IMR-90 (cell line): ENCODE data around the gene GPR152. TPM values are rescaled to one million over a fixed set of nuclear protein-coding genes. Genes with fewer than 3 reads are reported as not detected.

ENCODE experiments used
- ATAC-seq: fragments of 200-7000 bp; cut with Tn5 transposase; 2 replicates; pipeline ENCODE4 v1.9.1; 2020; ENCODE audit warnings: low read depth, mild to moderate bottlenecking, moderate library complexity
- BruUV-seq: library from RNA; stranded (reverse); fragments of 400-500 nt; replicated peaks from 2 replicates; lab custom pipeline; 2021; lab: Mats Ljungman, UMichigan
- CTCF ChIA-PET: fragments of 300-600 bp; formaldehyde crosslinking; extraction: SDS; loops from one replicate; lab custom pipeline; 2021; ENCODE audit warnings: antibody characterized with exemption; lab: Yijun Ruan, JAX
- POLR2A ChIA-PET: fragments of 300-600 bp; sonication (Branson Sonifier 250); formaldehyde crosslinking; loops from one replicate; lab custom pipeline; 2022; ENCODE audit warnings: antibody characterized with exemption; ENCODE audit not compliant: unreplicated experiment; lab: Charles Lee
- DNase-seq: peaks from one replicate; pipeline ENCODE4 v3.0.0; 2013
- H2AFZ ChIP-seq: replicated peaks from 2 replicates; pipeline ENCODE3; 2013; ENCODE audit warnings: low read length, mild to moderate bottlenecking; ENCODE audit not compliant: poor library complexity
- H2AK5ac ChIP-seq: 2 replicates; pipeline ENCODE4 v1.6.1; 2013; ENCODE audit warnings: low read depth, low read length, inconsistent platforms
- H2AK9ac ChIP-seq: replicated peaks from 2 replicates; pipeline ENCODE3; 2013; ENCODE audit warnings: mild to moderate bottlenecking, low read depth, low read length, moderate library complexity; ENCODE audit not compliant: poor library complexity
- H2BK120ac ChIP-seq: 2 replicates; pipeline ENCODE4 v1.6.1; 2013; ENCODE audit warnings: low read depth, low read length, inconsistent platforms
- H2BK15ac ChIP-seq: 3 replicates; pipeline ENCODE4 v1.6.1; 2013; ENCODE audit warnings: low read depth, low read length, inconsistent platforms
- H2BK20ac ChIP-seq: 2 replicates; pipeline ENCODE4 v1.6.1; 2013; ENCODE audit warnings: low read depth, mild to moderate bottlenecking, inconsistent platforms, low read length, moderate library complexity
- H2BK5ac ChIP-seq: 2 replicates; pipeline ENCODE4 v1.6.1; 2013; ENCODE audit warnings: mild to moderate bottlenecking, low read depth, low read length, inconsistent platforms; ENCODE audit not compliant: poor library complexity, severe bottlenecking
- H3K14ac ChIP-seq: replicated peaks from 2 replicates; pipeline ENCODE4 v1.6.1; 2013; ENCODE audit warnings: low read depth, low read length, inconsistent platforms
- H3K18ac ChIP-seq: 2 replicates; pipeline ENCODE4 v1.6.1; 2013; ENCODE audit warnings: low read depth, low read length, control low read depth
- H3K23ac ChIP-seq: 2 replicates; pipeline ENCODE4 v1.6.1; 2013; ENCODE audit warnings: low read depth, low read length, inconsistent platforms
- H3K27ac ChIP-seq: 2 replicates; pipeline ENCODE4 v1.5.1; 2013; ENCODE audit warnings: mild to moderate bottlenecking, control low read depth, low read length; ENCODE audit not compliant: insufficient read depth
- H3K27me3 ChIP-seq: 2 replicates; pipeline ENCODE4 v1.6.1; 2013; ENCODE audit warnings: low read length; ENCODE audit not compliant: control insufficient read depth, insufficient read depth
- H3K36me3 ChIP-seq: 2 replicates; pipeline ENCODE4 v1.6.1; 2013; ENCODE audit warnings: low read length, mixed read lengths; ENCODE audit not compliant: control insufficient read depth, insufficient read depth
- H3K4ac ChIP-seq: 2 replicates; pipeline ENCODE4 v1.6.1; 2013; ENCODE audit warnings: low read depth, low read length, inconsistent platforms
- H3K4me1 ChIP-seq: 2 replicates; pipeline ENCODE4 v1.6.1; 2013; ENCODE audit warnings: low read length, mixed read lengths; ENCODE audit not compliant: control insufficient read depth, insufficient read depth
- H3K4me2 ChIP-seq: 2 replicates; pipeline ENCODE4 v1.6.1; 2013; ENCODE audit warnings: low read depth, mild to moderate bottlenecking, control low read depth, low read length, moderate library complexity
- H3K4me3 ChIP-seq: 2 replicates; pipeline ENCODE4 v1.5.1; 2013; ENCODE audit warnings: low read depth, mild to moderate bottlenecking, control low read depth, low read length, moderate library complexity; ENCODE audit not compliant: insufficient read depth
- H3K56ac ChIP-seq: 2 replicates; pipeline ENCODE4 v1.6.1; 2013; ENCODE audit warnings: low read length, inconsistent platforms; ENCODE audit not compliant: insufficient read depth; ENCODE audit errors: extremely low read depth
- H3K79me1 ChIP-seq, 2 experiments: 2 replicates each; pipeline ENCODE4 v1.6.1; 2013; ENCODE audit warnings: low read length in 2 of 2, inconsistent platforms in 1 of 2, low read depth in 1 of 2
- H3K9ac ChIP-seq: 2 replicates; pipeline ENCODE4 v1.6.1; 2013; ENCODE audit warnings: low read depth, low read length, control low read depth
- H3K9me1 ChIP-seq: 2 replicates; pipeline ENCODE4 v1.6.1; 2013; ENCODE audit warnings: low read length, inconsistent platforms; ENCODE audit not compliant: insufficient read depth
- H3K9me3 ChIP-seq: 2 replicates; pipeline ENCODE4 v1.6.1; 2013; ENCODE audit warnings: low read length; ENCODE audit not compliant: control insufficient read depth, insufficient read depth
- H4K20me1 ChIP-seq: 2 replicates; pipeline ENCODE4 v1.6.1; 2013; ENCODE audit warnings: low read length, inconsistent platforms; ENCODE audit not compliant: insufficient read depth
- H4K5ac ChIP-seq: 2 replicates; pipeline ENCODE4 v1.6.1; 2013; ENCODE audit warnings: mild to moderate bottlenecking, low read depth, low read length, control low read depth
- H4K8ac ChIP-seq, 2 experiments: 2 replicates each; pipeline ENCODE4 v1.6.1; 2013; ENCODE audit warnings: low read depth in 2 of 2, low read length in 2 of 2, control low read depth in 1 of 2, inconsistent platforms in 1 of 2
- H4K91ac ChIP-seq: 2 replicates; pipeline ENCODE4 v1.6.1; 2013; ENCODE audit warnings: low read depth, low read length, inconsistent platforms; ENCODE audit not compliant: insufficient read depth
- BHLHE40 ChIP-seq: fragments of 150-350 bp; IDR thresholded peaks from 2 replicates; pipeline ENCODE4 v1.6.1; 2016; ENCODE audit warnings: mild to moderate bottlenecking, low read depth, low read length
- CEBPB ChIP-seq: IDR thresholded peaks from 2 replicates; pipeline ENCODE4 v1.6.1; 2012; ENCODE audit warnings: low read depth, low read length, improper control_type of control experiment
- CHD1 ChIP-seq: IDR thresholded peaks from 2 replicates; pipeline ENCODE4 v1.6.1; 2012; ENCODE audit warnings: low read depth, low read length, improper control_type of control experiment
- CTCF ChIP-seq: conservative IDR thresholded peaks from 2 replicates; pipeline ENCODE4 v1.5.1; 2012; ENCODE audit warnings: mild to moderate bottlenecking, low read depth, low read length, improper control_type of control experiment
- ELK1 ChIP-seq: fragments of 150-350 bp; IDR thresholded peaks from 2 replicates; pipeline ENCODE4 v1.6.1; 2016; ENCODE audit warnings: low read depth, mild to moderate bottlenecking, low read length, moderate library complexity, borderline replicate concordance
- FOS ChIP-seq: fragments of 150-350 bp; IDR thresholded peaks from 2 replicates; pipeline ENCODE4 v1.6.1; 2016; ENCODE audit warnings: low read depth, low read length
- MAFK ChIP-seq: IDR thresholded peaks from 2 replicates; pipeline ENCODE4 v1.6.1; 2012; ENCODE audit warnings: low read depth, low read length, improper control_type of control experiment
- MAZ ChIP-seq: IDR thresholded peaks from 2 replicates; pipeline ENCODE4 v1.6.1; 2012; ENCODE audit warnings: low read depth, mild to moderate bottlenecking, low read length, improper control_type of control experiment, moderate library complexity, borderline replicate concordance
- MXI1 ChIP-seq: IDR thresholded peaks from 2 replicates; pipeline ENCODE4 v1.6.1; 2012; ENCODE audit warnings: low read depth, mild to moderate bottlenecking, low read length, moderate library complexity, borderline replicate concordance
- POLR2A ChIP-seq: IDR thresholded peaks from 2 replicates; pipeline ENCODE4 v1.6.1; 2012; ENCODE audit warnings: mild to moderate bottlenecking, low read depth, low read length
- RAD21 ChIP-seq: IDR thresholded peaks from 2 replicates; pipeline ENCODE4 v1.6.1; 2012; ENCODE audit warnings: low read length, improper control_type of control experiment
- RCOR1 ChIP-seq: IDR thresholded peaks from 2 replicates; pipeline ENCODE4 v1.6.1; 2012; ENCODE audit warnings: mild to moderate bottlenecking, low read length, improper control_type of control experiment; ENCODE audit not compliant: insufficient replicate concordance
- RFX5 ChIP-seq: IDR thresholded peaks from 2 replicates; pipeline ENCODE4 v1.8.0; 2012; ENCODE audit warnings: low read depth, mild to moderate bottlenecking, low read length, moderate library complexity
- SMC3 ChIP-seq: fragments of 150-350 bp; IDR thresholded peaks from 2 replicates; pipeline ENCODE4 v1.6.1; 2016; ENCODE audit warnings: low read depth, mild to moderate bottlenecking, antibody characterized with exemption, low read length, moderate library complexity
- USF2 ChIP-seq: fragments of 150-350 bp; IDR thresholded peaks from 2 replicates; pipeline ENCODE4 v1.6.1; 2017; ENCODE audit warnings: mild to moderate bottlenecking, antibody characterized with exemption, low read length, low read depth
- WGBS, 2 experiments: methylation state at CpG; one replicate each; pipeline versions ENCODE4 v1.1.5 to v1.1.7; 2013; ENCODE audit warnings: missing lambda C conversion rate in 2 of 2; ENCODE audit not compliant: insufficient read length in 1 of 2; ENCODE audit errors: extremely low coverage in 2 of 2; 5-methylcytosine and 5-hydroxymethylcytosine counted together
- dilution Hi-C: fragments of 300-500 bp; cut with HindIII; formaldehyde crosslinking; loops from one replicate; pipeline ENCODE4 v1.14.3; 2018; ENCODE audit warnings: low sequenced_read_pairs; ENCODE audit not compliant: unreplicated experiment
- in situ Hi-C: fragments of 300-500 bp; cut with MboI; formaldehyde crosslinking; loops from 3 replicates; pipeline ENCODE4 v1.14.3; 2019; ENCODE audit warnings: low sequenced_read_pairs, inconsistent platforms, mixed read lengths
- intact Hi-C: fragments of 100-400 bp; cut with micrococcal nuclease; formaldehyde crosslinking; loops from 2 replicates; pipeline ENCODE4 v1.10.0; 2022
- polyA plus RNA-seq, 3 experiments: library from polyadenylated mRNA; depleted of rRNA; stranded (reverse); fragments of >200 nt; gene quantifications; 2 replicates each; pipeline ENCODE4 v1.2.3, GENCODE V29; 2012; ENCODE audit warnings: low replicate concordance in 1 of 3
- total RNA-seq: library from RNA; depleted of rRNA; stranded (reverse); fragments of >200 nt; gene quantifications from 2 replicates; pipeline ENCODE4 v1.2.3, GENCODE V29; 2012

GPR152 gene
- total and polyA plus RNA-seq, 2 of the 4 experiments (the other 2 are of a cell fraction) = not detected

- no peak overlapping the region for H2BK120ac ChIP-seq
- no peak overlapping the region for H2BK5ac ChIP-seq
- WGBS, 2 experiments = 96% methylated on average over 30 of the region's 65 CpGs; no CpG with 5 or more reads in 1 of the 2 experiments
- no peaks in the 10 kb centered on the region for H3K4me1 ChIP-seq
- BruUV-seq = no TSS peak
- ATAC-seq (no peak), DNase-seq (no peak)
- peaks cover 4% of the 10 kb centered on the region; the same call in 1 of the 2 replicates for H3K9me1 ChIP-seq
- no peak overlapping the region for H3K23ac ChIP-seq
- H3K9me3 ChIP-seq = no peaks in the 10 kb centered on the region
- no peak overlapping the region for H3K18ac ChIP-seq
- no peak overlapping the region for H3K27ac ChIP-seq
- no peak overlapping the region for H2AFZ ChIP-seq
- H4K8ac ChIP-seq = no peak overlapping the region
- no peak overlapping the region for H2AK9ac ChIP-seq
- no peak overlapping the region for H2BK20ac ChIP-seq
- H3K79me1 ChIP-seq = no peaks in the 10 kb centered on the region
- H3K14ac ChIP-seq = no peak overlapping the region
- no peak overlapping the region for H4K91ac ChIP-seq
- peaks cover 60% of the 10 kb centered on the region for H3K36me3 ChIP-seq
- H2AK5ac ChIP-seq = no peak overlapping the region
- in situ Hi-C loops (no loop called here), dilution Hi-C loops (no loop called here), intact Hi-C loops (no loop called here)
- H2BK15ac ChIP-seq = no peak overlapping the region
- ChIA-PET POLR2A (no interaction called here), CTCF (no interaction called here)
- no peak overlapping the region for H3K4me3 ChIP-seq
- no peak overlapping the region for H3K56ac ChIP-seq
- H4K5ac ChIP-seq = no peak overlapping the region
- no peak overlapping the region for H3K9ac ChIP-seq
- no peak overlapping the region for H3K4me2 ChIP-seq
- H4K20me1 ChIP-seq = no peaks in the 10 kb centered on the region; the same call in 1 of the 2 replicates
- no peaks in the 10 kb centered on the region for H3K27me3 ChIP-seq
- no peak overlapping the region for H3K4ac ChIP-seq
- TF ChIP-seq USF2 (no peak), POLR2A (no peak), BHLHE40 (no peak), MXI1 (no peak), SMC3 (no peak), CHD1 (no peak), RCOR1 (no peak), RAD21 (no peak), FOS (no peak), RFX5 (no peak), CTCF (no peak), CEBPB (no peak), ELK1 (no peak), MAZ (no peak), MAFK (no peak)
Measured at GRCh38 chr11:67493548-67494370, 41.2 kb upstream of the GPR152 start.
